ENCODE data around the gene SNAP25.

The SNAP25 gene

DNA sequence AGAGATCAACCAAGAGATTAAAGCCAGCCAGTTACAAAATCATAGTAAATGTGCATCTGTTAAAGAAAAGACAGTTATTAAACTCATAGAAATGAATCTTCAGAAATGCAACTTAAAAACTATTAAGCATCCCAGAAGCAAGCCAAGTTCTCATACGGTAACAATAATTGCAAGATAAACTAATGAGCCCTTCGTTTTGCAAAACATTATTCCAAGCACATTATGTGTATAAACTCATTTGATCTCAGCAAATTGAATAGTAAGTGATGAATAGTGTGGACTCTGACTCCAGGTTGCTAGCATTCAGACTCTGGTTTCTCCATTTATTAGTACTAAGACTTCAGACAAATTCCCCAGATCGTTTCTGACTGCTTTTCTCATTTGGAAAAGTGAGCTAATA lies 85.2 kb downstream of the SNAP25 start:
- DNase-seq (ENCODE audit: extremely low read depth, low read depth): no peak
- TF ChIP-seq, protein P1, sequence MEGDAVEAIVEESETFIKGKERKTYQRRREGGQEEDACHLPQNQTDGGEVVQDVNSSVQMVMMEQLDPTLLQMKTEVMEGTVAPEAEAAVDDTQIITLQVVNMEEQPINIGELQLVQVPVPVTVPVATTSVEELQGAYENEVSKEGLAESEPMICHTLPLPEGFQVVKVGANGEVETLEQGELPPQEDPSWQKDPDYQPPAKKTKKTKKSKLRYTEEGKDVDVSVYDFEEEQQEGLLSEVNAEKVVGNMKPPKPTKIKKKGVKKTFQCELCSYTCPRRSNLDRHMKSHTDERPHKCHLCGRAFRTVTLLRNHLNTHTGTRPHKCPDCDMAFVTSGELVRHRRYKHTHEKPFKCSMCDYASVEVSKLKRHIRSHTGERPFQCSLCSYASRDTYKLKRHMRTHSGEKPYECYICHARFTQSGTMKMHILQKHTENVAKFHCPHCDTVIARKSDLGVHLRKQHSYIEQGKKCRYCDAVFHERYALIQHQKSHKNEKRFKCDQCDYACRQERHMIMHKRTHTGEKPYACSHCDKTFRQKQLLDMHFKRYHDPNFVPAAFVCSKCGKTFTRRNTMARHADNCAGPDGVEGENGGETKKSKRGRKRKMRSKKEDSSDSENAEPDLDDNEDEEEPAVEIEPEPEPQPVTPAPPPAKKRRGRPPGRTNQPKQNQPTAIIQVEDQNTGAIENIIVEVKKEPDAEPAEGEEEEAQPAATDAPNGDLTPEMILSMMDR (IDR thresholded peaks at IDR 0.05; ENCODE audit: low read depth, low read length): no peak

DNA sequence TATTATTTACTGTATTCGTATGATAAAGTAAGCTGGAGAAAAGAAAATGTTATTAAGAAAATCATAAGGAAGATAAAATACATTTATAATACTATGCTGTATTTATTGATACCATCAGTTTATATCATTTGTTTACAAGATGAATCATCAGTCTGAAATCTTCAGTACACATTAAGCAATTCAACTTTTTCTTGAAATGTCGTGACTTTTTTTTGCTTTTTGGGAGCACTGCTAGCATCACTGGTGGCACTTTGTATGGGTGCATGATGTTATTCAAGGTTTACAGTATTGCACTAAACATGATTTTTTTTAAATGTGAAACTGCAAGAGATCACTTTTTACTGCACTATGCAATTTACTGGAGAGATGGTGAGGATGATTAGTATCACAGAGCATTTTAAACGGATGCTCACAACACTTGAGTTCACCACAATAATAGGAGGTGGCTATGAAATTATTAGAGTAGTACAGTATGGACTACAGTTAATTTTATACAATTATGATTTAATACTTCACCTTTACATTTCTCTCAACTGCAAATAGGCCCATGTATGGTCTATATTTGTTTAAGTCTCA lies 85.9 kb downstream of the SNAP25 start:
- TF ChIP-seq, protein P1 (IDR thresholded peaks at IDR 0.05; ENCODE audit: low read depth, low read length): no peak
- no peak for DNase-seq (ENCODE audit: extremely low read depth, low read depth)

GRCh38 chr20:10306440-10307358 lies 88.1 kb downstream of the SNAP25 start:
- TF ChIP-seq, protein P1 (IDR thresholded peaks at IDR 0.05; ENCODE audit: low read depth, low read length): no peak
- DNase-seq (ENCODE audit: extremely low read depth, low read depth): peak; percentile 35

DNA sequence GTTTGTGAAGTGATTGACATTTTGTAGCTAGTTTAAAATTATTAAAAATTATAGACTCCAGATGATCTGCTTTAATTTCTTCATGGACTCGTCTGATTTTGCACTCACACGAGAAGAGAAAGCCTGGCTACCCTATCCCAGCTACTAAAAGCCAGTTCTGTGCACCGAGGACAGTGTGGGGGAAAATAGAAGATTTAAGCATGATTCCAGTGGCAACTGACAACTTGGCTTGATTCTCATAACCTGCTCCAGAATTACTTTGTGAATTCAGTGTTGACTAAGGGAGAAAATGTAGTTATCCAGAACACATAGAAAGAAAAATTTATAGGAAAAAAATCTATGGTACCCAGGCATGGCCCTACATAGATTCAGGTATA lies 88.7 kb downstream of the SNAP25 start:
- TF ChIP-seq, protein P1 (IDR thresholded peaks at IDR 0.05; ENCODE audit: low read depth, low read length): no peak
- no peak for DNase-seq (ENCODE audit: extremely low read depth, low read depth)

GRCh38 chr20:10308652-10309051 lies 90.0 kb downstream of the SNAP25 start:
- DNase-seq (ENCODE audit: extremely low read depth, low read depth): no peak
- TF ChIP-seq, protein P1 (IDR thresholded peaks at IDR 0.05; ENCODE audit: low read depth, low read length): no peak

DNA sequence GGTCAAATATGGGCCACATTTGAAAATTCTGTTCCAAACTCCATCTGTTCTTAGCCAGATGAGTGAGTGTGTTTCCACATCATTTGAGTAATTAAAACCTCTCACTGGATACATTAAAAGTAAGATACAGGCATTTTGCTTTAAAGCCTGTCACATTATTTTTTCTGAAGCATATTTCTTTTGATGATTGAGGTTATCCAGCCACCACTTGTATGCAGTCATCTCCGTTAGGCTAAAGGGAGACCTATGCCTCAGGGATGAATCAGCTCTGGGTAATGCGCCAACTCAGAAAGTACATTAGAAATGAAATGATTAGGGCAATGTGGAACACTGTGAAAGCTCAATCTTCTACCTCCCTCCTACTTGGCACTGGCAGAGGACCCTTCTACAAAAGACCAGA lies 90.7 kb downstream of the SNAP25 start:
- TF ChIP-seq, protein P1 (IDR thresholded peaks at IDR 0.05; ENCODE audit: low read depth, low read length): no peak
- peak; percentile 72 for DNase-seq (ENCODE audit: extremely low read depth, low read depth)

DNA sequence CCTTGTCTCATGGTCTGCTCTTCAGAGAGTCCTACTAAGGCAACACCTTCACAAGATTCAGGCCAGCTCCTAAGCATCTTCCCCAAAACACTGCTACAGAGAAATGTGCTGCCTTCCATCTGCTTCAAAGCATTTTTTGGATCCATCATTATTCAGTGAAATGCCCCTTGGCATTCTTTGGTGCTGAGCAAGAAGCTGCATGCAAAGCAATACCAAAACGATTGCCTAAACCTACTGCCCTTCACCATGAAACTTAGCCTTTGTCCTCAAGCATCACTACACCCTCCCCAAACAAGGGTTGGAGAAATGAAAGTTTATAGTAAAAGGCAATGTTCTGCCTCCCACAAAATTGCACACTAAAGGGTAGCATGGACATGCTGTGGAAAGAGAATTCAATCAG lies 93.5 kb downstream of the SNAP25 start:
- no peak for DNase-seq (ENCODE audit: extremely low read depth, low read depth)
- TF ChIP-seq, protein P1 (IDR thresholded peaks at IDR 0.05; ENCODE audit: low read depth, low read length): no peak
